GM18870 (cell line): Measurements from ENCODE around the gene ATM.
A peak's percentile ranks its signal among the peaks of the same experiment; 100 is the strongest.
"Not testable (repeated sequence)": the region's sequence is repeated elsewhere in the genome, so short reads cannot be mapped to it uniquely, and the experiment has no call there.

Experiments used
- ATAC-seq: cut with Tn5 transposase; IDR thresholded peaks from one replicate; pipeline ENCODE4 v1.9.1; 2021; ENCODE audit warnings: moderate library complexity; ENCODE audit not compliant: unreplicated experiment

The ATM gene

DNA sequence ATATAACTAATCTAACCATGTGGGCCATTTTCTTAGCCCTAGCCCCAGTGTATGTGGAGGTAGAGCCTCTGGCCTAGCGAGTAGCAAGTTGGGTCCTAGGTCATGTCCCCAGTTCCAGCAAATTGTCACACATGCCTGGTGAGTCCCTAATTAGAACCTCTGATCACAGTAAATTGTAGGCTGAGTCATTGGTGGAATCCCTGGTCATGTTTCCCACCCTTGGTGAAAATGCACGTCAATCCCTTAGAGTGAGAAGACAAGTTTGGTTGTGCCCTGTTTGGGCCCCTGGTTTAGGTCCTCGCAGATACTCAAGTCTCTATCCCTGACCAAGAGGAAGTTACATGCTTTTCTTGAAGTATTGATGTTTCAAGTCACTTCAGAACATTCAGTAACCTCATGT, 46.7 kb downstream of the ATM start:
- ATAC-seq, result no peak

DNA sequence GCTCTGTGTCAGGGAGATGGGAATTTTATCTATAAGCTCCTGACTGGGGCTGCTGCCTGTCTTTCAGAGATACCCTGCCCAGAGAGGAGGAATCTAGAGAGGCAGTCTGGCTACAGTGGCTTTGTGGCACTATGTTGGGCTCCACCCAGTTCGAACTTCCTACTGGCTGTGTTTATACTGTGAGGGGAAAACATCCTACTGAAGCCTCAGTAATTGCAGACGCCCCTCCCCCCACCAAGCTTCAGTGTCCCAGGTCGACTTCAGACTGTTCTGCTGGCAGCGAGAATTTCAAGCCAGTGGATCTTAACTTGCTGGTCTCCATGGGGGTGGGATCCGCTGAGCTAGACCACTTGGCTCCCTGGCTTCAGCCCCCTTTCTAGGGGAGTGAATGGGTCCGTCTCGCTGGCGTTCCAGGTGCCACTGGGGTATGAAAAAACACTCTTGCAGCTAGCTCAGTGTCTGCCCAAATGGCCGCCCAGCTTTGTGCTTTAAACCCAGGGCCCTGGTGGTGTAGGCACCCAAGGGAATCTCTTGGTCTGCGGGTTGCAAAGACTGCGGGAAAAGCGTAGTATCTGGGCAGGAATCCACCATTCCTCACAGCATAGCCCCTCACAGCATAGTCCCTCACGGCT, 54.2 kb downstream of the ATM start:
- not testable (repeated sequence) for ATAC-seq

DNA sequence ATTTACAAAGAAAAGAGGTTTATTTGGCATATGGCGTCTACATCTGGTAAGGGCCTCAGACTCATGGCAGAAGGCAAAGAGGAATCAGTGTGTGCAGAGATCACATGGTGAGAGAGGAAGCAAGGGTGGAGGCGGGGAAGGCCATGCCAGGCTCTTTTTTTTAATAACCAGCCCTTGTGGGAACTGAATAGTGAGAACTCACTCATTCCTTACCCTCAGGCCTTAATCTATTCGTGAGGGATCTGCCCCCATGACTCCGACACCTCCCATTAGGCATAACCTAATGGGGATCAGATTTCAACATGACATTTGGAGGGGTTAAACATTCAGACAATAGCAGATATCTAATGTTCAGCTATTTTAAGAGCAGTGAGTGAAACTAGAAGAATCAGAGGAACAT, 55.7 kb downstream of the ATM start:
- no peak for ATAC-seq

- ATAC-seq, result no peak
Measured at GRCh38 chr11:108278954-108279353, 56.1 kb downstream of the ATM start.

DNA sequence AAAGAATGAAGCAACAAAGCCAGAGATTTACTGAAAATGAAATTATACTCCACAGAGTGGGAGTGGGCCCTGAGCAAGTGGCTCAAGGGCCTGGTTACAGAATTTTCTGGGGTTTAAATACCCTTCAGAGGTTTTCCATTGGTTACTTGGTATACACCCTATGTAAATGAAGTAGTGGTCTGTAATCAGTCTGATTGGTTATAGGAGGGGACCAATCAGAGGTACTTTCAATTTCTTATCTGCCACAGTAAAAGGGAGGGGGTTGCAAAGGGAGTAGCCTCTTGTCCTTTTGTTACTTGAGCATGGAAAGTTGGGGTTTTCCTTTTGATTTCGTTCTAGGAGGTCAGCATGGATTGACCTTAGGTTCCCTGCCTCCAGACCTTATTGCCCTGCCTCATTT, 63.5 kb downstream of the ATM start:
- no peak for ATAC-seq

- no peak for ATAC-seq
Measured at GRCh38 chr11:108286956-108287355, 64.1 kb downstream of the ATM start.

GRCh38 chr11:108289066-108289465, 66.2 kb downstream of the ATM start:
- ATAC-seq, result not testable (repeated sequence)

DNA sequence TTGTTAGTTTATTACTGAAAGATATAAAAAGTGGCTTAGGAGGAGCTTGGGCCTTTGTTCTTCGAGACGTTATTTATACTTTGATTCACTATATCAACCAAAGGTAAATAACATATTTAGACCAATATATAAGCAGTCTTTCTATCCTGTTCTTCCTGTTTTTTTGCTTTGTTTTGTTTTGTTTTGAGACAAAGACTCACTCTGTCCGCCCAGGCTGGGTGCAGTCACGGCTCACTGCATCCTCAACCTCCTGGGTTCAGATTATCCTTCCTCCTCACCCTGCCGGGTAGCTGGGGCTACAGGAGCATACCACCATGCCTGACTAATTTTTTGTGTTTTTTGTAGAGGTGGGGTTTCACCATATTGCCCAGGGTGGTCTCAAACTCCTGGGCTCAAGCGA, 66.8 kb downstream of the ATM start:
- no peak for ATAC-seq

DNA sequence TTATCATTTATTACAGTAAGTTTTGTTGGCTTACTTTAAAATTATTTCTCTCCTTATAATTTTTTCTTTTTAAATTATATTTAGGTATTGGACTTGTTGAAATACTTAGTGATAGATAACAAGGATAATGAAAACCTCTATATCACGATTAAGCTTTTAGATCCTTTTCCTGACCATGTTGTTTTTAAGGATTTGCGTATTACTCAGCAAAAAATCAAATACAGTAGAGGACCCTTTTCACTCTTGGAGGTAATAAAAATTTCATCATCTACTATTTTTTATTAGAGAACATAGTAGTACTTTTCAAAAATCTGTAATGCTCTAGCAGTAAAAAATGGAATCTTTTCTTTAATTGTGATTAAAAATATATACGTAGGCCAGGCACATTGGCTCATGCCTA, 70.4 kb downstream of the ATM start:
- ATAC-seq, result no peak

- peak; percentile 95 for ATAC-seq
Measured at GRCh38 chr11:108302121-108302785, 79.4 kb downstream of the ATM start.

GRCh38 chr11:108307751-108308150, 84.9 kb downstream of the ATM start:
- ATAC-seq, result no peak

DNA sequence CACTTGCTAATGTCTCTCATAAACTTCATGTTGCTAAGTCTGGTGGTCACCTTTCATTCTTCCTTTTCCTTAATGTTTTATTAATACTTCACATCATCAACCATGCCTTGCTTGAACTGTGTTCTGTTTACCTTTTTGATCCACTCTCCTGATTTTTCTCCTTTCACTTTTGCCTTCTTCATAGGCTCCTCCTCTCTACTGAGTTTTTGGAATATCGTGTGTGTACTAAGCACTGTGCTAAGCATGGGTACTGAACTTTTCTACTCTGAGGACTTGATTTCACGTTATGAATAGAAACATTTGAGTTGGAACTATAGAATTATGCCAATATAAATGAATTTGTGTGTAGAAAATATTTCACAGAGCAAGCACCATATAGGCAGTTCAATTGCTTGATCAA, 90.6 kb downstream of the ATM start:
- ATAC-seq, result no peak

GRCh38 chr11:108316061-108316460, 93.2 kb downstream of the ATM start:
- no peak for ATAC-seq

GRCh38 chr11:108319541-108320145, 96.8 kb downstream of the ATM start:
- ATAC-seq, result no peak

GRCh38 chr11:108322666-108323065, 99.8 kb downstream of the ATM start:
- no peak for ATAC-seq

DNA sequence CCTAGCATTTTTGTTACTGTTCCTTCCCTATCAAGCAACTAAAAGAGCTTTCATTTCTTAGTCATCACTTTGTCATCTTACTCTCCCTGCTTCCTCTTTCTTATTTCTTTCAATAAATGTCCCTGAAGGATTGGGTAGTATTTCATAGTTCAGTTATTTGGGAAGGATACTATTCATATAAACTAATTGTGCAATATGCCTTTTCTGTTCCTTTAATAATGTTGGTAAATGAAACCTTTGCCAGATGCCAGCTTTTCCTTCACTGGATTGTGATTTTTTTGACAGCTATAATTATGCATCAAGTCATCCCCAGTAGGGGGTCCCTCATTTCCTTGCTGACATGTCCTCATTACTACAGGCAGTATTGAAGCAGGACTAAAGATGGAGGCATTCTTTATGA, 101.7 kb downstream of the ATM start:
- no peak for ATAC-seq

GRCh38 chr11:108333403-108333899, 110.6 kb downstream of the ATM start:
- no peak for ATAC-seq

- no peak for ATAC-seq
Measured at GRCh38 chr11:108338750-108339149, 115.9 kb downstream of the ATM start.

GRCh38 chr11:108340973-108341372, 118.1 kb downstream of the ATM start:
- ATAC-seq, result no peak

GRCh38 chr11:108341654-108342053, 118.8 kb downstream of the ATM start:
- no peak for ATAC-seq

DNA sequence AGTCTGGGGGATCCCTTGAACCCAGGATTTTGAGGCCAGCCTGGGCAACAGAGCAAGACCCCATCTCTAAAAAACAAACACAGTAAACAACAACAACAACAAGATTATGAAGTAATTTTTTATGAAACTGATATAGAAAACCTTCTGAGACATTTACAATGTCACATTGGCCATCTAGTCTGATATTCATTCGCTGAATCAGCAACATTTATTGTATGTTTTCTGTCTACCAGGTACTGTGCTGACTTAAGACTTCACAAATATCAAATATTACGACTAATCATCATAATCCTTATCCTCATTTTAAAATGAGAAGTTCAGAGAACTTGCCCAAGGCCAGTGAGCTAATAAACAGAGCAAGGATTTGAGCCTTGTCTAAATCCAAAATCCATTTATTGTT, 120.8 kb downstream of the ATM start:
- no peak for ATAC-seq

DNA sequence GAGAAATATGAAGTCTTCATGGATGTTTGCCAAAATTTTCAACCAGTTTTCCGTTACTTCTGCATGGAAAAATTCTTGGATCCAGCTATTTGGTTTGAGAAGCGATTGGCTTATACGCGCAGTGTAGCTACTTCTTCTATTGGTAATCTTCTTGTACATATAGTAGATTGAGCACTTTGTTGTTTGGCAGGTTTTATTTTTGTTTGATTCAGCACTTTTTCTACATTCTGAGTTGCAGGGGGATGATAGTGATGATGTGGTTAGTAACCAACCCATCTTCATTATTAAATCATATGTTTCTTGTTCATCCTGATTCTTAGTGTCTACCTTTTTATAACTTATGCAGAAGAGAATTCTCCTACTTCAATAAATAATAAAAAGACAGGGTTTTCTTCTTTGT, 122.9 kb downstream of the ATM start:
- no peak for ATAC-seq
